ENCODE measurements around the gene CCDC172.

- TF ChIP-seq CTCF (IDR thresholded peaks at IDR 0.05) (no peak), POLR2A (IDR thresholded peaks at IDR 0.05) (no peak), EP300 (IDR thresholded peaks at IDR 0.05) (no peak)
These were observed 27.9 kb downstream of the CCDC172 start for GRCh38 chr10:116352125-116352524.

Data from tibial nerve (tissue), 4 donors.